GM18498 (cell line): Measurements from ENCODE around the gene RAB11FIP3.

ENCODE experiments used
- ATAC-seq: cut with Tn5 transposase; IDR thresholded peaks from one replicate; pipeline ENCODE4 v1.9.1; 2021; ENCODE audit warnings: mild to moderate bottlenecking, moderate library complexity; ENCODE audit not compliant: unreplicated experiment

RAB11FIP3 gene

GRCh38 chr16:564690-565418 is 139.4 kb downstream of the RAB11FIP3 start:
- ATAC-seq, result no peak

DNA sequence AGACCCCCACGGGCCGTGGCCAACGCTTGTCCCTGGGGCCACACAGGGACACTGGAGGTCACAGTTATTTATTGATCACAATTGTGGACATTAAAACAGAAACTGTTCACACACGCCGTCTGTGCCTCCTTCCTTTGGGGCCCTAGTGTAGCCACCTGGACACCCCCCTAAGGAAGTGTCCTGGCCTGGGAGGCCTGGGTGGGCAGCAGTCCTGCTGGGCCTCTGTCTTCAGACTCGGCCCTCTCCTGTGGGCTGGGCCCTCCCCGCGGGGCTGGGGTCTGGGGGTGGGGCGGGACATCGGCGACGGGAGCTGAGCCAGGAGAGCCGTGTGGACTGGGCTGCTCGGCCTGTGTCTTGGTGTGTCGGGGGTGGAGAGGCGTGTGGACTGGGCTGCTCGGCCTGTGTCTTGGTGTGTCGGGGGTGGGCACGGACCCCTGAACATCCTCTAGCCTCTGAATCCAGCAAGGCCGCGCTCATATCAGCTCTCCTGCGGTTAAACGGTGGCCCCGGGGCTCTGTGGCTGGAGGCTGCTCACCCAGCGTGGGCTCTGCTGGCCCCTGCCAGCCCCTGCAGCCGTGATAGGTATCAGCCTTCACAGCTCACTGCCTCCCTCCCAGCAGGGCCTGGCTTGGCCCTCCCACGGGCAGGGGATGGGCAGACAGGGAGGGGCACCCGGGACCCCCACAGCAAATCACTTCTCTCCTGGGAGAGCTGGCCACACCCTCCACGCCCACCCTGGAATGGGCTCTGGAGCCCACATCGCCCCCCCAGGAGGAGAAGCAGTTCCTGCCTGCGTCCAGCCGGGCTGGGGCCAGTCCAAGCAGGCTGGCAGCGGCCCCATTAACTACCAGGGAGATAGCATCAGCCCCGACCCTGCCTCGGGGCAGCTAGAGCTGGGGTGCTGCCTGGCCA is 140.2 kb downstream of the RAB11FIP3 start:
- no peak for ATAC-seq

- peak; percentile 44 for ATAC-seq
Measured at GRCh38 chr16:566475-567372, 141.3 kb downstream of the RAB11FIP3 start, which contains the start of gene NHLRC4. Gene NHLRC4 (plus strand): TSS chr16:567005. CDS start chr16:568048, 1,043 bp downstream.

- ATAC-seq, result no peak
Measured at GRCh38 chr16:567373-568256, 142.2 kb downstream of the RAB11FIP3 start.

DNA sequence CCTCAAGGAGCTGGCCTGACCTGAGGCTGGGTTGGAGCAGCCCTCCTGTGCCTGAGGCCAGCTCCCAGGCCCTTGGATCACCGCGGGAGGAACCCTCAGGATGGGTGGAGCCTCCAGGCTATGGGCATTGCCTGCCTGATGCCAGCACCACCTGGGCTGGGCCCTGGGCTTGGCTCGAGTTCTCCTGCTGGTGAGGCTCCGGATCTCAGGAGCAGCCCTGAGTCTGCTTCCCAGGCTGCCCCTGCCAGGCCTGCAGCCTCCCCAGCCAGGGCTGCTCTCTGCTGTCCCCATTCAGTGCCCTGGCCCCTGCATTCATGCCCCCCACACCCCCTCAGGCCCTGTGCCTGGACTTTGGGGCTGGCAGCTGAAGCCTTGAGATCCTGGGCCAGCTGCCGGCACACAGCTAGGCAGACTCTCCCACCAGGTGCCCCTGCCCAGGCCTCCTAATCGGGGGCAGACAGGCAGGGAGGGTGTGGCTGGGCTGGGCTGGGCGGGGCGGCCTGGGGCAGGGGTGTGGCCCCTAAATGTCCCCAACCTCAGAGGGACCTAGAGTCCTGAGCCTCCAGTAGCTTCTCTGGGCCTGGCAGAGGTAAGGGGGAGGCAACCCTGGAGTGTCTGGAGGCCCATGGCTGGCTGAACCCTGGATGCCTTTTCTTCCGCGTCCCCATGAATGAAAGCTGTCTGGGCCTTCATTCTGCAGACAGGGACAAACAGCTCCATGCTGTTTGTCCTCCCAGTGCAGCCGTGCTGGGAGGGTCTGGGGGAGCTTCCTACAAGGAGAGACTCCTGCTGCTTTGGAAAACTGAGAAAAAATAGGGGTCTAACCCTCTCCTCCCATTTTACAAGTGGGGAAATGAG is 143.2 kb downstream of the RAB11FIP3 start:
- no peak for ATAC-seq

DNA sequence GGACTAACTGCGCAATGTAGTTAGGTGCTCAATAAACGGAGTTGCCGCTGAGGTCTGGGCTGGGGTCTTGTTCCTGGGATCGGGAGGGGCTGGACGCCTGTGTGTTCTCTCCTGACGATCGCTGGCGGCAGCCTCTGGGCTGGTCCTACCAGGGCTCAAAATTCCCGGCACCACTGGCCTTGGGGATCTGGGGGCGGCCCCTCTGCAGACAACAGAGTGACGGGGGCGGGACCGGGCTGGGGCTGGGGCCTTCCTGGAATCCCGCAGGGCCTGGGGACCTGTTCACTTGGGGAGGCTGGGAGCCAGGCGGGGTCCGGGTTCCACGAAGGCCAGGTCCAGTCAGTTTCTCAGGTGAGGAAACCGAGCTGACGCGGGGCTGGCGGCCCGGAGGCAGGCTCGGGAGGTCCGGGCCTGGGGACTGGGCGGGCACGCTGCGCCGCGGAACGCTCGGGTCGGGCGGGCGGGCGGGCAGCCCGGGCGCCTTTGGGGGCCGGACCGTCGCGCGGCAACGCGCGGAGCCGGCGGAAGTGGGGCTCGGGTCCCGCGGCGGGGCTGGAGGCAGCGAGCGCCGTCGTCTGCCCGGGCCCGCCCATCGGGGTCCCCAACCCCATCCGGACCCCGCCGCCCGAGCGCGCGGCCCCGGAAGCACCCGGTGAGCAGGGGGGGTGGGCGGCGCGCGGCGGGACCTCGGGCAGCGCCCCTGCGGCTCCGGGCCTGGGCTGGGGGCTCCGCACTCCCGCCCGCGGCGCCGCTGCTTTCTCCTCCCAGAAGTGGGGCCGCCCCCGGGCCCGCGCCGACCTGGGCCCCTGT is 144.2 kb downstream of the RAB11FIP3 start, which contains the start of gene PIGQ:
Gene PIGQ, plus strand, starts transcription at position 524 of the 810 bp plus-strand sequence. CDS start 4,107 bp downstream, outside the sequence.
- peak; percentile 64 for ATAC-seq
